Stimulated activated CD8-positive, alpha-beta memory T cell treated with anti-CD3 and anti-CD28 coated beads, Interleukin-15, amount 100 ng/mL, for 1 hour (primary cell): Measurements from ENCODE around the gene CCR8.
"Not testable (repeated sequence)": the region's sequence is repeated elsewhere in the genome, so short reads cannot be mapped to it uniquely, and the experiment has no call there.

Experiments
- DNase-seq: peaks from one replicate; pipeline ENCODE4 v3.0.0-alpha.2; 2020; ENCODE audit warnings: low read depth

The CCR8 gene

GRCh38 chr3:39315420-39315819 lies 14.1 kb upstream of the CCR8 start:
- no peak for DNase-seq

- DNase-seq = no peak
These were observed 11.8 kb upstream of the CCR8 start for GRCh38 chr3:39317571-39318169.

GRCh38 chr3:39318301-39318700 lies 11.2 kb upstream of the CCR8 start:
- DNase-seq = no peak

GRCh38 chr3:39319249-39319648 lies 10.3 kb upstream of the CCR8 start:
- DNase-seq = no peak

GRCh38 chr3:39321574-39321983 lies 7.9 kb upstream of the CCR8 start:
- DNase-seq = not testable (repeated sequence)

- DNase-seq = not testable (repeated sequence)
These were observed 7.2 kb upstream of the CCR8 start for GRCh38 chr3:39322209-39322715.

- no peak for DNase-seq
These were observed 6.6 kb upstream of the CCR8 start for GRCh38 chr3:39322936-39323335.

- no peak for DNase-seq
These were observed 6.0 kb upstream of the CCR8 start for GRCh38 chr3:39323494-39323893.

- no peak for DNase-seq
These were observed 4.3 kb upstream of the CCR8 start for GRCh38 chr3:39325236-39325635.

- no peak for DNase-seq
These were observed 2.3 kb upstream of the CCR8 start for GRCh38 chr3:39327053-39327745.

GRCh38 chr3:39327746-39328349 lies 1.7 kb upstream of the CCR8 start:
- DNase-seq = no peak

- DNase-seq = no peak
These were observed 1.3 kb downstream of the CCR8 start for GRCh38 chr3:39330824-39331223.

GRCh38 chr3:39332525-39332924 lies 3.0 kb downstream of the CCR8 start:
- DNase-seq = no peak

GRCh38 chr3:39333607-39334006 lies 4.1 kb downstream of the CCR8 start:
- no peak for DNase-seq

- no peak for DNase-seq
These were observed 4.7 kb downstream of the CCR8 start for GRCh38 chr3:39334205-39334604.

- DNase-seq = no peak
These were observed 8.7 kb downstream of the CCR8 start for GRCh38 chr3:39338201-39338600.

- no peak for DNase-seq
These were observed 9.6 kb downstream of the CCR8 start for GRCh38 chr3:39339086-39339485.

GRCh38 chr3:39343076-39343717 lies 13.7 kb downstream of the CCR8 start:
- DNase-seq = no peak

GRCh38 chr3:39343760-39344159 lies 14.3 kb downstream of the CCR8 start:
- no peak for DNase-seq

- no peak for DNase-seq
These were observed 15.3 kb downstream of the CCR8 start for GRCh38 chr3:39344746-39345344.

- DNase-seq = no peak
These were observed 17.5 kb downstream of the CCR8 start for GRCh38 chr3:39346785-39347585.

GRCh38 chr3:39347586-39347876 lies 18.0 kb downstream of the CCR8 start:
- DNase-seq = no peak
